ENCODE results near the gene STX11. TPM values are rescaled to one million over a fixed set of nuclear protein-coding genes. Genes with fewer than 3 reads are reported as not detected.

The STX11 gene
- total RNA-seq, 1 experiment from 2014 or later = 0.17 TPM

DNA sequence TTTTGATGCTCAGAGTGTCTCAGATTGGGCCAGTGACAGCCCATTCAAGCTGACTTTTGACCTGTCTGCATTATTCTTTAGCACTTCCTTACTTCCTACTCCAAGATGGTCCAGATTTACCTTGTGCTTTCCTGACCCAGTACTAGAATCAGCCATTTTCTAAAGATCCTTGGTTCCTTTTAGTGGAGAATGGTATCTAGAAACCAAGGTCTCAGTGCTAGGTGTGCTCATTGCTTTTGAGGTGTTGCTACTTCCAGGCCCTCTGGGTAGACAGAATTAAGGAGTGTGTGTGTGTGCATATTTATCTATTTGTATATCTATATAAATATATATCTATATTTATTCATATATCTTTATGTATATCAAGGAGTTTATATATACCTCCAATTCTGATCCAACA lies 67.5 kb downstream of the STX11 start:
- no peak for TF ChIP-seq CBFB (CRISPR knock-in tag; IDR thresholded peaks at IDR 0.05; ENCODE audit: low read depth)
- TF ChIP-seq ETV6 (CRISPR knock-in tag; IDR thresholded peaks at IDR 0.05) = no peak
- no peak for TF ChIP-seq FOXJ3 (CRISPR knock-in tag; IDR thresholded peaks at IDR 0.05; ENCODE audit: borderline replicate concordance)
- no peak for TF ChIP-seq ZNF671 (CRISPR knock-in tag; IDR thresholded peaks at IDR 0.05)
- no peak for TF ChIP-seq PRRX2 (CRISPR knock-in tag; IDR thresholded peaks at IDR 0.05)
- TF ChIP-seq ATF6 (CRISPR knock-in tag; IDR thresholded peaks at IDR 0.05) = no peak
- TF ChIP-seq, protein P1, sequence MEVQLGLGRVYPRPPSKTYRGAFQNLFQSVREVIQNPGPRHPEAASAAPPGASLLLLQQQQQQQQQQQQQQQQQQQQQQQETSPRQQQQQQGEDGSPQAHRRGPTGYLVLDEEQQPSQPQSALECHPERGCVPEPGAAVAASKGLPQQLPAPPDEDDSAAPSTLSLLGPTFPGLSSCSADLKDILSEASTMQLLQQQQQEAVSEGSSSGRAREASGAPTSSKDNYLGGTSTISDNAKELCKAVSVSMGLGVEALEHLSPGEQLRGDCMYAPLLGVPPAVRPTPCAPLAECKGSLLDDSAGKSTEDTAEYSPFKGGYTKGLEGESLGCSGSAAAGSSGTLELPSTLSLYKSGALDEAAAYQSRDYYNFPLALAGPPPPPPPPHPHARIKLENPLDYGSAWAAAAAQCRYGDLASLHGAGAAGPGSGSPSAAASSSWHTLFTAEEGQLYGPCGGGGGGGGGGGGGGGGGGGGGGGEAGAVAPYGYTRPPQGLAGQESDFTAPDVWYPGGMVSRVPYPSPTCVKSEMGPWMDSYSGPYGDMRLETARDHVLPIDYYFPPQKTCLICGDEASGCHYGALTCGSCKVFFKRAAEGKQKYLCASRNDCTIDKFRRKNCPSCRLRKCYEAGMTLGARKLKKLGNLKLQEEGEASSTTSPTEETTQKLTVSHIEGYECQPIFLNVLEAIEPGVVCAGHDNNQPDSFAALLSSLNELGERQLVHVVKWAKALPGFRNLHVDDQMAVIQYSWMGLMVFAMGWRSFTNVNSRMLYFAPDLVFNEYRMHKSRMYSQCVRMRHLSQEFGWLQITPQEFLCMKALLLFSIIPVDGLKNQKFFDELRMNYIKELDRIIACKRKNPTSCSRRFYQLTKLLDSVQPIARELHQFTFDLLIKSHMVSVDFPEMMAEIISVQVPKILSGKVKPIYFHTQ (CRISPR knock-in tag; IDR thresholded peaks at IDR 0.05) = no peak
- TF ChIP-seq NR1H2 (CRISPR knock-in tag; IDR thresholded peaks at IDR 0.05) = no peak
- TF ChIP-seq SMAD4 (CRISPR knock-in tag; IDR thresholded peaks at IDR 0.05) = no peak
- H3K4me3 Mint-ChIP-seq = no peak overlapping the region
- ATAC-seq = no peak
- H3K27ac Mint-ChIP-seq = no peak overlapping the region
- H3K4me1 Mint-ChIP-seq = peaks cover 24% of the 10 kb centered on the region
- ChIA-PET POLR2A (interaction anchor here (0.6 kb wide), 1 partner anchor 15 kb away, joined by 3 read pairs; no protein-coding TSS in a partner anchor), CTCF (interaction anchor here (1.3 to 2.5 kb wide), 5 partner anchors 11 to 69 kb away, joined by 3 to 12 read pairs (median 6); no protein-coding TSS in a partner anchor)
- peaks cover 10% of the 10 kb centered on the region for H3K27me3 Mint-ChIP-seq (ENCODE audit: low read depth)
- peaks cover 4% of the 10 kb centered on the region for H3K36me3 Mint-ChIP-seq
- DNase-seq (ENCODE audit: low spot score) = no peak
- H3K9me3 Mint-ChIP-seq = peaks cover 23% of the 10 kb centered on the region

DNA sequence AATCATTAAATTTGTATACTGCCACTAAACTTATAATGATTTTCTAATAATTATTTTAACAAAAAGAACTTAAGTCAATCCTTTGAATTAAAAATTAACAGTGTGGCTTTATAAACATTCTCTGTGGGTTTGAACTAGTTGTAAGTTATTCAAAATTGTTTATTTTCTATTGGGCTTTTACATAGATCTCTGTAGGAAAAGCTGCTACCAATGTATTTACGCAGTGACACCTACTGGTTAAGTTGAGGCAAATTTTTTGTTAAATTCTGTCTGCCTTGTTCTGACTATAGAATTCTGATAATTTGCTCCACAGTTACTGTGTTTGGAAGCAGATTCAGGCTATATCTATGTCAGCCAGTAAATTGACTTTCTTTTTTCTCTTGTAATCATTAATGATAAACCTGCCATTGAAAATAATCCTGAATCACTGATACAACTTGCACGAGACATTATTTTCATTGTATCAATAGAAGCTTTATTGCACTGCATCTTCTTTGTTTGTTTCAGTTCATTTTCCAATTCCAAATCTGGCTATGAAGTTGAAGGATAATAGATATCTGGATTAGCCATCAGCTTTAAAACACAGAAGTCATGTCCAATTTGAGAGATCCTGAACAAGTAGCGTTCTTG lies 68.9 kb downstream of the STX11 start:
- Mint-ChIP-seq H3K4me3 (no peak overlapping the region), H3K27me3 (ENCODE audit: low read depth) (peaks cover 4% of the 10 kb centered on the region; the same call in 1 of the 2 replicates), H3K9me3 (peaks cover 15% of the 10 kb centered on the region), H3K4me1 (peaks cover 24% of the 10 kb centered on the region), H3K36me3 (peaks cover 4% of the 10 kb centered on the region), H3K27ac (no peak overlapping the region)
- ChIA-PET POLR2A (no interaction called here), CTCF (interaction anchor here (0.7 to 2.5 kb wide), 11 partner anchors 10 to 644 kb away, joined by 3 to 12 read pairs (median 4); no protein-coding TSS in a partner anchor)
- DNase-seq (ENCODE audit: low spot score) (no peak), ATAC-seq (no peak)
- TF ChIP-seq, protein P2, sequence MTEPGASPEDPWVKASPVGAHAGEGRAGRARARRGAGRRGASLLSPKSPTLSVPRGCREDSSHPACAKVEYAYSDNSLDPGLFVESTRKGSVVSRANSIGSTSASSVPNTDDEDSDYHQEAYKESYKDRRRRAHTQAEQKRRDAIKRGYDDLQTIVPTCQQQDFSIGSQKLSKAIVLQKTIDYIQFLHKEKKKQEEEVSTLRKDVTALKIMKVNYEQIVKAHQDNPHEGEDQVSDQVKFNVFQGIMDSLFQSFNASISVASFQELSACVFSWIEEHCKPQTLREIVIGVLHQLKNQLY (CRISPR knock-in tag; IDR thresholded peaks at IDR 0.05) = no peak
- TF ChIP-seq ZNF121 (CRISPR knock-in tag; IDR thresholded peaks at IDR 0.05) (no peak), ZNF317 (CRISPR knock-in tag; IDR thresholded peaks at IDR 0.05; ENCODE audit: borderline replicate concordance, low read depth) (no peak), MXD4 (CRISPR knock-in tag; IDR thresholded peaks at IDR 0.05; ENCODE audit: borderline replicate concordance) (no peak), ERG (CRISPR knock-in tag; IDR thresholded peaks at IDR 0.05) (no peak), ZNF425 (CRISPR knock-in tag; conservative IDR thresholded peaks at IDR 0.05) (no peak), NR1H2 (CRISPR knock-in tag; IDR thresholded peaks at IDR 0.05) (no peak)
- TF ChIP-seq, protein P3, sequence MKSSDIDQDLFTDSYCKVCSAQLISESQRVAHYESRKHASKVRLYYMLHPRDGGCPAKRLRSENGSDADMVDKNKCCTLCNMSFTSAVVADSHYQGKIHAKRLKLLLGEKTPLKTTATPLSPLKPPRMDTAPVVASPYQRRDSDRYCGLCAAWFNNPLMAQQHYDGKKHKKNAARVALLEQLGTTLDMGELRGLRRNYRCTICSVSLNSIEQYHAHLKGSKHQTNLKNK (CRISPR knock-in tag; IDR thresholded peaks at IDR 0.05) = no peak
- TF ChIP-seq, protein P4, sequence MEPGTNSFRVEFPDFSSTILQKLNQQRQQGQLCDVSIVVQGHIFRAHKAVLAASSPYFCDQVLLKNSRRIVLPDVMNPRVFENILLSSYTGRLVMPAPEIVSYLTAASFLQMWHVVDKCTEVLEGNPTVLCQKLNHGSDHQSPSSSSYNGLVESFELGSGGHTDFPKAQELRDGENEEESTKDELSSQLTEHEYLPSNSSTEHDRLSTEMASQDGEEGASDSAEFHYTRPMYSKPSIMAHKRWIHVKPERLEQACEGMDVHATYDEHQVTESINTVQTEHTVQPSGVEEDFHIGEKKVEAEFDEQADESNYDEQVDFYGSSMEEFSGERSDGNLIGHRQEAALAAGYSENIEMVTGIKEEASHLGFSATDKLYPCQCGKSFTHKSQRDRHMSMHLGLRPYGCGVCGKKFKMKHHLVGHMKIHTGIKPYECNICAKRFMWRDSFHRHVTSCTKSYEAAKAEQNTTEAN (CRISPR knock-in tag; IDR thresholded peaks at IDR 0.05) = no peak
- TF ChIP-seq, protein P5, sequence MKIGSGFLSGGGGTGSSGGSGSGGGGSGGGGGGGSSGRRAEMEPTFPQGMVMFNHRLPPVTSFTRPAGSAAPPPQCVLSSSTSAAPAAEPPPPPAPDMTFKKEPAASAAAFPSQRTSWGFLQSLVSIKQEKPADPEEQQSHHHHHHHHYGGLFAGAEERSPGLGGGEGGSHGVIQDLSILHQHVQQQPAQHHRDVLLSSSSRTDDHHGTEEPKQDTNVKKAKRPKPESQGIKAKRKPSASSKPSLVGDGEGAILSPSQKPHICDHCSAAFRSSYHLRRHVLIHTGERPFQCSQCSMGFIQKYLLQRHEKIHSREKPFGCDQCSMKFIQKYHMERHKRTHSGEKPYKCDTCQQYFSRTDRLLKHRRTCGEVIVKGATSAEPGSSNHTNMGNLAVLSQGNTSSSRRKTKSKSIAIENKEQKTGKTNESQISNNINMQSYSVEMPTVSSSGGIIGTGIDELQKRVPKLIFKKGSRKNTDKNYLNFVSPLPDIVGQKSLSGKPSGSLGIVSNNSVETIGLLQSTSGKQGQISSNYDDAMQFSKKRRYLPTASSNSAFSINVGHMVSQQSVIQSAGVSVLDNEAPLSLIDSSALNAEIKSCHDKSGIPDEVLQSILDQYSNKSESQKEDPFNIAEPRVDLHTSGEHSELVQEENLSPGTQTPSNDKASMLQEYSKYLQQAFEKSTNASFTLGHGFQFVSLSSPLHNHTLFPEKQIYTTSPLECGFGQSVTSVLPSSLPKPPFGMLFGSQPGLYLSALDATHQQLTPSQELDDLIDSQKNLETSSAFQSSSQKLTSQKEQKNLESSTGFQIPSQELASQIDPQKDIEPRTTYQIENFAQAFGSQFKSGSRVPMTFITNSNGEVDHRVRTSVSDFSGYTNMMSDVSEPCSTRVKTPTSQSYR (CRISPR knock-in tag; IDR thresholded peaks at IDR 0.05) = no peak
